ENCODE results near the gene ARHGEF7.

Gene ARHGEF7

DNA sequence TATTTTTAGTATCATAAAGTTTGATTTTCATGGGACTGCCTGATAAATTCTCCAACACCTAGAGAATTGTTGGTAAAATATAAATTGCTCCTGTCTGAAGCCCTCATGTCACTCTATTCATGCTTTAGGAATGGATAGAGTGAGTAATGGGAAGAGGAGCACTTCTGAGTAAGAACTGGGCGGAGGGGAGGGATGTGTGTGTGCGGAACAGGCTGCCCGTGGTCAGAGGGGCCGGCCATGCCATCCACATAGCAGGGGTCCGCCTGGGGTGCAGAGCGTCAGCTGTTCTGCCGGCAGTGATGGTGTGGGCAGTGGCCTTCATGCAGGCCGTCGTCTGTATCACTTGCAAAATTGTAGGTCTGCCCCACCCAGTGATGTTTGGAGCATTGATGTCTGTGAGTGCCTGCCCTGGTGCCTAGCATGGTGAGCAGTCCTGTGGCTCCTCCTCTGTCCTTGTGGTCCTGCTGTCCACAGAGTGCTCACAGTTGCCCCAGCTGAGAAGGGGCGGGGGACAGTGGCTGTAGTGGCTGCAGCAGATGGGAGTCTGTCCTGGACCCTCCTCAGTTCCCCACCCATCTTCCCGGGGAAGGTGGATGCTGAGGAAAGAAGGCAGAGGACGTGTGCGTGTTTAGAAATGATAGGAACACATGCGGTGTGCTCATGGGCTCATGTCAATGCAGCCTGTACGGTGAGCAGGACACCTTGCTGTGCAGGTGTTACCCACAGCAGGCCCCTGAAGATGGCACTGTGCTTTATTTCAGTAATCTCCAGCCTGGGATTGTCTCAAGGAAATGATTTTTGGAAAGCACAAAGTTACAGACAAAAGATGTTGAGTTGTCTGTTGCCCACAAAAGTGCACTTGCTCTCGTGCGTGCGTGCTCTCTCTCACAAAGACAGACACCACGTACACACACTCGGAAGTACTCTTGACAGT, 155.9 kb downstream of the ARHGEF7 start:
- peaks cover 6% of the 10 kb centered on the region for H3K36me3 ChIP-seq (ENCODE audit: control insufficient read depth, insufficient read depth, low read length)
- no peak for DNase-seq

DNA sequence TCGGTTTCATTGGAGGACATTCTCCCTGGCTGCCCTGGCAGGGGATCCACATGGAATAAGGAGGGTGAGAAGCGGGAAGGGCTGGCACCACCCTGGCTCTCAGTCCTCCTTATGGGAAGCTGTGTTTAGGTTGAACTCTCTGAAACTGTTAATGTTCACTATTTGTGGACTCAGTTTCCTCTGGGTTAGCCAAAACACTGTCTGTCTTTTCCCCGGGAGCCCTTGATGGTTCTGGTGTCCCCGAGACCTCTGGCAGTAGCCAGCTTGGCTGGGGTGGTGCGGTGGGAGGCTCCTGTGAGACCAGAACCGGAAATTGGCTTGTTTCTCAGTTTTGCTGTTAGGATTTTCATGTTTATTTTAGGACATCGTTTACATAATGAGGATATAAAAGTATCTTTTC, 157.0 kb downstream of the ARHGEF7 start:
- no CpG with 5 or more reads among the region's 7 CpGs for WGBS (ENCODE audit: extremely low coverage, insufficient coverage, low lambda C conversion rate)
- Histone ChIP-seq H3K27ac (ENCODE audit: low read depth, low read length) (no peak overlapping the region), H3K4me1 (ENCODE audit: control insufficient read depth, low read depth, low read length) (no peaks in the 10 kb centered on the region), H3K56ac (ENCODE audit: low read length) (no peak overlapping the region), H4K8ac (ENCODE audit: low read depth, low read length) (no peak overlapping the region), H3K36me3 (ENCODE audit: control insufficient read depth, insufficient read depth, low read length) (peaks cover 6% of the 10 kb centered on the region), H2BK15ac (replicated peaks; ENCODE audit: low read depth) (no peak overlapping the region), H3K79me1 (ENCODE audit: low read length) (peaks cover 4% of the 10 kb centered on the region), H4K5ac (ENCODE audit: low read length) (no peak overlapping the region), H2AK5ac (ENCODE audit: low read length) (no peak overlapping the region), H3K4me2 (ENCODE audit: low read length) (no peak overlapping the region), H3K79me2 (ENCODE audit: control insufficient read depth, insufficient read depth, low read length) (no peaks in the 10 kb centered on the region), H3K9ac (ENCODE audit: low read length) (no peak overlapping the region), H3K4me3 (ENCODE audit: low read length) (no peak overlapping the region), H2BK120ac (ENCODE audit: low read depth, low read length) (no peak overlapping the region), H3K23ac (ENCODE audit: low read length) (no peak overlapping the region), H3K18ac (ENCODE audit: low read length) (no peak overlapping the region), H2BK5ac (ENCODE audit: low read length) (no peak overlapping the region), H3K27me3 (ENCODE audit: insufficient read depth, low read length, poor library complexity) (no peaks in the 10 kb centered on the region), H3K4ac (ENCODE audit: low read depth, low read length) (no peak overlapping the region)
- no peak for DNase-seq

More for the DNA sequence above, 155.9 kb downstream of the ARHGEF7 start:
- no peaks in the 10 kb centered on the region for H3K27me3 ChIP-seq (ENCODE audit: insufficient read depth, low read length, poor library complexity)
- no peak overlapping the region for H4K5ac ChIP-seq (ENCODE audit: low read length)
- no peak overlapping the region for H2BK5ac ChIP-seq (ENCODE audit: low read length)
- no peak overlapping the region for H3K27ac ChIP-seq (ENCODE audit: low read depth, low read length)
- no peak overlapping the region for H3K4ac ChIP-seq (ENCODE audit: low read depth, low read length)
- H3K79me2 ChIP-seq (ENCODE audit: control insufficient read depth, insufficient read depth, low read length): no peaks in the 10 kb centered on the region
- peaks cover 2% of the 10 kb centered on the region for H3K4me1 ChIP-seq (ENCODE audit: control insufficient read depth, low read depth, low read length)
- H2BK15ac ChIP-seq (replicated peaks; ENCODE audit: low read depth): no peak overlapping the region
- no peak overlapping the region for H2AK5ac ChIP-seq (ENCODE audit: low read length)
- no peak overlapping the region for H4K8ac ChIP-seq (ENCODE audit: low read depth, low read length)
- no peak overlapping the region for H3K23ac ChIP-seq (ENCODE audit: low read length)
- H2BK120ac ChIP-seq (ENCODE audit: low read depth, low read length): no peak overlapping the region
- no peak overlapping the region for H3K9ac ChIP-seq (ENCODE audit: low read length)
- WGBS (ENCODE audit: extremely low coverage, insufficient coverage, low lambda C conversion rate): no CpG with 5 or more reads among the region's 20 CpGs
- H3K18ac ChIP-seq (ENCODE audit: low read length): no peak overlapping the region
- no peak overlapping the region for H3K56ac ChIP-seq (ENCODE audit: low read length)
- H3K79me1 ChIP-seq (ENCODE audit: low read length): peaks cover 5% of the 10 kb centered on the region
- H3K4me2 ChIP-seq (ENCODE audit: low read length): no peak overlapping the region
- no peak overlapping the region for H3K4me3 ChIP-seq (ENCODE audit: low read length)

- Histone ChIP-seq H3K27me3 (ENCODE audit: insufficient read depth, low read length, poor library complexity) (no peaks in the 10 kb centered on the region), H3K56ac (ENCODE audit: low read length) (no peak overlapping the region), H3K4me2 (ENCODE audit: low read length) (no peak overlapping the region), H2AK5ac (ENCODE audit: low read length) (no peak overlapping the region), H3K9ac (ENCODE audit: low read length) (no peak overlapping the region), H2BK15ac (replicated peaks; ENCODE audit: low read depth) (no peak overlapping the region), H2BK120ac (ENCODE audit: low read depth, low read length) (no peak overlapping the region), H3K4me1 (ENCODE audit: control insufficient read depth, low read depth, low read length) (no peaks in the 10 kb centered on the region), H4K5ac (ENCODE audit: low read length) (no peak overlapping the region), H4K8ac (ENCODE audit: low read depth, low read length) (no peak overlapping the region), H3K23ac (ENCODE audit: low read length) (no peak overlapping the region), H3K79me1 (ENCODE audit: low read length) (peaks cover 6% of the 10 kb centered on the region), H3K79me2 (ENCODE audit: control insufficient read depth, insufficient read depth, low read length) (no peaks in the 10 kb centered on the region), H3K4ac (ENCODE audit: low read depth, low read length) (no peak overlapping the region), H3K18ac (ENCODE audit: low read length) (no peak overlapping the region), H2BK5ac (ENCODE audit: low read length) (no peak overlapping the region), H3K27ac (ENCODE audit: low read depth, low read length) (no peak overlapping the region), H3K4me3 (ENCODE audit: low read length) (no peak overlapping the region), H3K36me3 (ENCODE audit: control insufficient read depth, insufficient read depth, low read length) (peaks cover 8% of the 10 kb centered on the region)
- no CpG with 5 or more reads among the region's 10 CpGs for WGBS (ENCODE audit: extremely low coverage, insufficient coverage, low lambda C conversion rate)
- DNase-seq: no peak
Measured at GRCh38 chr13:111275382-111275781, 160.3 kb downstream of the ARHGEF7 start.

DNA sequence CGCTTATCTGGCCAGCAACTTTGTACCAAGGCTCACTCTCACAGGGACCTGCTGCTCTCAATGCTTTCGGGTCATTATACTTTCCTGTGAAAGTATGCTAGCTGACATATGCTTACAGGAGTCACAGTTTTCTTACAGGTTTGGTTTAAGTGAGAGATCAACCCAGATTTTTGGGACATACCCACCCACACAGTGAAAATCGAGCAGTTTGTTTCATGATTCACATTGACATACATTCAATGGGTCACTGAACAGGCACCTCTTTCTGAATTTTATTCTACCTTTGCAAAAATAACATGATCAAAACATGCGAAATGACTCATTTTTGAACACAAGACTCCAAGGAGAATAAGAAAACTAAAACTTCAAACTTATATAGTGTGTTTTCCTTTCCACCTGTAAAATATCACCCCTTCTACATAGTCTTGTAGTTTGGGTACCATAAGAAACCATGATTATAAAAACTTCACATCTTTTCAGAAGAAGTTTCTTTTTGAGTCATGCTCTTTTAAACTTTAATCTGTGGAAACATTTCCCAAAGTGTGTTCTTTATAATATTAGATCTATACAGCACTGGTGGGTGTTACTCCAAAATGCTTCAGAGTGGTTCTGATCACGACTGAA, 161.0 kb downstream of the ARHGEF7 start:
- no CpG with 5 or more reads among the region's 5 CpGs for WGBS (ENCODE audit: extremely low coverage, insufficient coverage, low lambda C conversion rate)
- H3K4me3 ChIP-seq (ENCODE audit: low read length): no peak overlapping the region

GRCh38 chr13:111278258-111278657, 163.1 kb downstream of the ARHGEF7 start:
- Histone ChIP-seq H2BK120ac (ENCODE audit: low read depth, low read length) (no peak overlapping the region), H4K5ac (ENCODE audit: low read length) (no peak overlapping the region), H3K4ac (ENCODE audit: low read depth, low read length) (no peak overlapping the region), H3K79me2 (ENCODE audit: control insufficient read depth, insufficient read depth, low read length) (no peaks in the 10 kb centered on the region), H3K27ac (ENCODE audit: low read depth, low read length) (no peak overlapping the region), H3K4me2 (ENCODE audit: low read length) (no peak overlapping the region), H3K36me3 (ENCODE audit: control insufficient read depth, insufficient read depth, low read length) (peaks cover 10% of the 10 kb centered on the region), H3K4me1 (ENCODE audit: control insufficient read depth, low read depth, low read length) (no peaks in the 10 kb centered on the region), H3K4me3 (ENCODE audit: low read length) (no peak overlapping the region), H4K8ac (ENCODE audit: low read depth, low read length) (no peak overlapping the region), H3K9ac (ENCODE audit: low read length) (no peak overlapping the region), H3K79me1 (ENCODE audit: low read length) (peaks cover 3% of the 10 kb centered on the region), H3K23ac (ENCODE audit: low read length) (no peak overlapping the region), H2BK15ac (replicated peaks; ENCODE audit: low read depth) (no peak overlapping the region), H3K18ac (ENCODE audit: low read length) (no peak overlapping the region), H2AK5ac (ENCODE audit: low read length) (no peak overlapping the region), H2BK5ac (ENCODE audit: low read length) (no peak overlapping the region), H3K56ac (ENCODE audit: low read length) (no peak overlapping the region), H3K27me3 (ENCODE audit: insufficient read depth, low read length, poor library complexity) (no peaks in the 10 kb centered on the region)
- no CpG with 5 or more reads among the region's 10 CpGs for WGBS (ENCODE audit: extremely low coverage, insufficient coverage, low lambda C conversion rate)
- DNase-seq: no peak

More for the DNA sequence above, 161.0 kb downstream of the ARHGEF7 start:
- no peak overlapping the region for H3K27ac ChIP-seq (ENCODE audit: low read depth, low read length)
- peaks cover 8% of the 10 kb centered on the region for H3K36me3 ChIP-seq (ENCODE audit: control insufficient read depth, insufficient read depth, low read length)
- DNase-seq: no peak
- no peak overlapping the region for H2AK5ac ChIP-seq (ENCODE audit: low read length)
- no peak overlapping the region for H4K8ac ChIP-seq (ENCODE audit: low read depth, low read length)
- no peaks in the 10 kb centered on the region for H3K27me3 ChIP-seq (ENCODE audit: insufficient read depth, low read length, poor library complexity)
- no peak overlapping the region for H3K4me2 ChIP-seq (ENCODE audit: low read length)
- H3K56ac ChIP-seq (ENCODE audit: low read length): no peak overlapping the region
- no peak overlapping the region for H2BK120ac ChIP-seq (ENCODE audit: low read depth, low read length)
- H3K18ac ChIP-seq (ENCODE audit: low read length): no peak overlapping the region
- no peak overlapping the region for H3K4ac ChIP-seq (ENCODE audit: low read depth, low read length)
- no peak overlapping the region for H3K23ac ChIP-seq (ENCODE audit: low read length)
- no peak overlapping the region for H2BK15ac ChIP-seq (replicated peaks; ENCODE audit: low read depth)
- H3K9ac ChIP-seq (ENCODE audit: low read length): no peak overlapping the region
- H4K5ac ChIP-seq (ENCODE audit: low read length): no peak overlapping the region
- no peaks in the 10 kb centered on the region for H3K4me1 ChIP-seq (ENCODE audit: control insufficient read depth, low read depth, low read length)
- H2BK5ac ChIP-seq (ENCODE audit: low read length): no peak overlapping the region
- peaks cover 4% of the 10 kb centered on the region for H3K79me1 ChIP-seq (ENCODE audit: low read length)
- no peaks in the 10 kb centered on the region for H3K79me2 ChIP-seq (ENCODE audit: control insufficient read depth, insufficient read depth, low read length)

Measured in mesendoderm (in vitro differentiated cells).